Natural killer cell (primary cell): ENCODE results near the gene DOCK4. TPM values are rescaled to one million over a fixed set of nuclear protein-coding genes. Genes with fewer than 3 reads are reported as not detected.

ENCODE experiments used
- ATAC-seq, 3 donors: fragments of 150-1000 bp in 2 of 3; fragments of 200-7000 bp in 1 of 3; cut with Tn5 transposase; 1 replicate in 1 of 3; 2 replicates in 2 of 3; pipeline ENCODE4 v1.10.0; 2021; ENCODE audit warnings: mild to moderate bottlenecking in 2 of 3, moderate library complexity in 2 of 3
- DNase-seq, 2 donors: peaks; one replicate each; pipeline versions ENCODE4 v3.0.0 to v3.0.0-alpha.2; 2013 to 2021; ENCODE audit warnings: mixed read lengths in 1 of 2
- H3K27ac ChIP-seq: one replicate; pipeline ENCODE4 v1.5.1; 2013; ENCODE audit warnings: mild to moderate bottlenecking, low read length
- H3K27me3 ChIP-seq: one replicate; pipeline ENCODE4 v1.6.1; 2013; ENCODE audit warnings: low read length; ENCODE audit not compliant: control insufficient read depth, insufficient read depth
- H3K36me3 ChIP-seq: one replicate; pipeline ENCODE4 v1.6.1; 2013; ENCODE audit warnings: low read length; ENCODE audit not compliant: control insufficient read depth, insufficient read depth
- H3K4me1 ChIP-seq: one replicate; pipeline ENCODE4 v1.6.1; 2013; ENCODE audit warnings: low read length; ENCODE audit not compliant: control insufficient read depth, insufficient read depth
- H3K4me3 ChIP-seq: one replicate; pipeline ENCODE4 v1.5.1; 2013; ENCODE audit warnings: low read length
- H3K9me3 ChIP-seq: one replicate; pipeline ENCODE4 v1.6.1; 2013; ENCODE audit warnings: low read length; ENCODE audit not compliant: control insufficient read depth, insufficient read depth
- H3K27ac Mint-ChIP-seq, 2 donors: one replicate each; pipeline ENCODE4 v1.8.0; 2022; ENCODE audit warnings: mild to moderate bottlenecking in 2 of 2, mixed read lengths in 2 of 2, moderate library complexity in 1 of 2
- H3K27me3 Mint-ChIP-seq, 2 donors: one replicate each; pipeline ENCODE4 v1.8.0; 2022; ENCODE audit warnings: low read depth in 2 of 2, mixed read lengths in 2 of 2
- H3K36me3 Mint-ChIP-seq: one replicate; pipeline ENCODE4 v1.8.0; 2022; ENCODE audit warnings: mixed read lengths
- H3K4me1 Mint-ChIP-seq, 2 donors: one replicate each; pipeline ENCODE4 v1.8.0; 2022; ENCODE audit warnings: mixed read lengths in 2 of 2
- H3K4me3 Mint-ChIP-seq: one replicate; pipeline ENCODE4 v1.8.0; 2022; ENCODE audit warnings: mild to moderate bottlenecking, moderate library complexity, mixed read lengths
- H3K9me3 Mint-ChIP-seq, 2 donors: one replicate each; pipeline ENCODE4 v1.8.0; 2022; ENCODE audit warnings: mixed read lengths in 2 of 2
- CTCF ChIP-seq: fragments of 200-600 bp; IDR thresholded peaks from one replicate; pipeline ENCODE4 v1.8.0; 2022; ENCODE audit warnings: antibody characterized with exemption
- WGBS: methylation state at CpG from one replicate; pipeline ENCODE4 v1.1.7; 2013; ENCODE audit warnings: missing lambda C conversion rate; ENCODE audit not compliant: insufficient coverage; 5-methylcytosine and 5-hydroxymethylcytosine counted together
- intact Hi-C: fragments of 100-400 bp; cut with micrococcal nuclease; formaldehyde crosslinking; loops from one replicate; pipeline ENCODE4 v1.14.2; 2022
- total RNA-seq, 4 donors: library from RNA; stranded (reverse); fragments of 120-200 nt in 1 of 4; gene quantifications; one replicate each; pipeline versions ENCODE4 v1.2.3 to v1.2.4, GENCODE V29; 2013 to 2022

The DOCK4 gene
- total RNA-seq, 3 donors from 2014 or later (not counting 1 experiment from before 2014, with no cell fraction given): 0.61 to 2.4 (median 0.89) TPM

GRCh38 chr7:111832174-111832573 is 374.0 kb downstream of the DOCK4 start:
- no peaks in the 10 kb centered on the region for H3K27me3 Mint-ChIP-seq
- Histone ChIP-seq H3K4me1 (no peaks in the 10 kb centered on the region), H3K27me3 (no peaks in the 10 kb centered on the region), H3K27ac (no peak overlapping the region), H3K4me3 (no peak overlapping the region), H3K9me3 (no peaks in the 10 kb centered on the region), H3K36me3 (no peaks in the 10 kb centered on the region)
- 95% methylated on average over 5 of the region's 5 CpGs for WGBS
- ATAC-seq (no peak), DNase-seq (no peak)
- intact Hi-C loops: no loop called here
- no peak overlapping the region for H3K4me3 Mint-ChIP-seq
- H3K36me3 Mint-ChIP-seq: no peaks in the 10 kb centered on the region
- TF ChIP-seq CTCF: no peak
- H3K9me3 Mint-ChIP-seq: peaks cover 0 to 10% of the 10 kb centered on the region in 2 donors
- H3K4me1 Mint-ChIP-seq: no peaks in the 10 kb centered on the region
- H3K27ac Mint-ChIP-seq: no peak overlapping the region

GRCh38 chr7:111829221-111829620 is 377.0 kb downstream of the DOCK4 start:
- no peak for TF ChIP-seq CTCF
- WGBS: no CpG with 5 or more reads among the region's 2 CpGs
- DNase-seq: no peak
- Histone ChIP-seq H3K36me3 (no peaks in the 10 kb centered on the region), H3K27ac (no peak overlapping the region), H3K4me3 (no peak overlapping the region), H3K27me3 (no peaks in the 10 kb centered on the region), H3K4me1 (no peaks in the 10 kb centered on the region), H3K9me3 (no peaks in the 10 kb centered on the region)
- intact Hi-C loops: no loop called here
- Mint-ChIP-seq H3K9me3 (peaks cover 2 to 8% of the 10 kb centered on the region in 2 donors), H3K36me3 (no peaks in the 10 kb centered on the region), H3K4me3 (no peak overlapping the region), H3K27ac (no peak overlapping the region), H3K27me3 (no peaks in the 10 kb centered on the region), H3K4me1 (no peaks in the 10 kb centered on the region)
- no peak for ATAC-seq

- no CpG with 5 or more reads among the region's 1 CpG for WGBS
- no peaks in the 10 kb centered on the region for H3K36me3 Mint-ChIP-seq
- H3K4me1 Mint-ChIP-seq: no peaks in the 10 kb centered on the region
- no peaks in the 10 kb centered on the region for H3K27me3 Mint-ChIP-seq
- H3K4me1 ChIP-seq: no peaks in the 10 kb centered on the region
- no peak overlapping the region for H3K4me3 ChIP-seq
- no peaks in the 10 kb centered on the region for H3K27me3 ChIP-seq
- H3K27ac Mint-ChIP-seq: no peak overlapping the region
- no peaks in the 10 kb centered on the region for H3K36me3 ChIP-seq
- H3K9me3 Mint-ChIP-seq: peaks cover 2 to 8% of the 10 kb centered on the region in 2 donors
- TF ChIP-seq CTCF: no peak
- no peak overlapping the region for H3K4me3 Mint-ChIP-seq
- H3K27ac ChIP-seq: no peak overlapping the region
- DNase-seq: no peak
- intact Hi-C loops: no loop called here
- H3K9me3 ChIP-seq: no peaks in the 10 kb centered on the region
- ATAC-seq: no peak
These were observed 378.2 kb downstream of the DOCK4 start for GRCh38 chr7:111827863-111828504.

GRCh38 chr7:111825046-111825445 is 381.2 kb downstream of the DOCK4 start:
- H3K36me3 ChIP-seq: no peaks in the 10 kb centered on the region
- no peaks in the 10 kb centered on the region for H3K4me1 ChIP-seq
- H3K27ac Mint-ChIP-seq: no peak overlapping the region
- intact Hi-C loops: no loop called here
- ATAC-seq: no peak
- H3K4me1 Mint-ChIP-seq: no peaks in the 10 kb centered on the region
- WGBS: 80% methylated on average over 1 of the region's 2 CpGs
- no peak for DNase-seq
- H3K36me3 Mint-ChIP-seq: no peaks in the 10 kb centered on the region
- no peak overlapping the region for H3K27ac ChIP-seq
- H3K27me3 Mint-ChIP-seq: no peaks in the 10 kb centered on the region
- no peak overlapping the region for H3K4me3 Mint-ChIP-seq
- peaks cover 2 to 3% of the 10 kb centered on the region in 2 donors for H3K9me3 Mint-ChIP-seq
- no peak overlapping the region for H3K4me3 ChIP-seq
- no peak for TF ChIP-seq CTCF
- no peaks in the 10 kb centered on the region for H3K27me3 ChIP-seq
- H3K9me3 ChIP-seq: no peaks in the 10 kb centered on the region
